Renal cortical epithelial cell (primary cell): ENCODE data around the gene EVI5L. TPM values are rescaled to one million over a fixed set of nuclear protein-coding genes. Genes with fewer than 3 reads are reported as not detected.
"Not testable (repeated sequence)": the region's sequence is repeated elsewhere in the genome, so short reads cannot be mapped to it uniquely, and the experiment has no call there.

ENCODE experiments used
- DNase-seq: peaks from one replicate; pipeline ENCODE4 v3.0.0-alpha.2; 2011; ENCODE audit warnings: low read depth
- total RNA-seq: library from RNA; depleted of rRNA; stranded (reverse); fragments of >200 nt; gene quantifications from 2 replicates; pipeline ENCODE4 v1.2.3, GENCODE V29; 2014

EVI5L gene
- total RNA-seq, 1 donor from 2014 or later, result 22.9 TPM

DNA sequence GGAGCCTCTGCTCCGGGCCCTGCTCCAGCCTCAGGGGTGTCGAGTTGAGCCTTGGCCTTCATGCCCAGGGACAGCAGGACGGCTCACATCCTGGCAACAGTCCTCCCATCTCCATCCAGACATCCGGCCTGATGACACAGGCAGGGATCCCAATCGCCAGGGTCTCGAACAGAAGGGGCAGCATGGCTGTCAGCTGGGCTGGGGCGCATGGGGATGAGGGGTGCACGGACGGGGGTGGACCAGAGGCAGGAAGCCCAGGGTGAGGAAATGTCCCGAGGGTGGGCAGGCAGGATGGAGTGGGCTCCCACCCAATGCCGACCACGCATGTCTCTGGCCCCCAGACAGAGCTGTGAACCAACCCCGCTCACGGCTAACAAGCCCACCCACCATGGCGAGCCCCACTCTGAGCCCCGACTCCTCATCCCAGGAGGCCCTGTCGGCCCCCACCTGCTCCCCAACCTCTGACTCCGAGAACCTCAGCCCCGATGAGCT lies 16.2 kb downstream of the EVI5L start:
- DNase-seq, result no peak

GRCh38 chr19:7847664-7848063 lies 17.6 kb downstream of the EVI5L start:
- DNase-seq, result no peak

- no peak for DNase-seq
These were observed 18.9 kb downstream of the EVI5L start for GRCh38 chr19:7848779-7849457.

DNA sequence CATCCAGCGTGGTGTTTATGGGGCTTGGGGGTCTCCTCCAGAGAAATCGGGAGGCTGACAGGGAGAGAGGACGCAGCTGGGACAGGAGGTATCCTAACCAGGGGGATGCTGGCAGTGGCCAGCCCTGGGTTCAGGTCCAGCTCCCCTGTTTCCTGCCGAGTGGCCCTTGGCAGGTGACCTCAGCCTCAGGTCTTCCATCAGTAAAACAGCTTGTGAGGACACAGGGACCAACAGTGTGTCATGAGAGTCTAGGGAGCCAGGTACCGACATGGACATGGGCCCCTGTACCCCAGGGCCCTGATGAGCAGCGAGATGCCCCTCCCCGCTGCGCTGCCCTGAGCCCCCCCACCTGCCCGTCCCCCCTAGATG lies 19.6 kb downstream of the EVI5L start:
- no peak for DNase-seq

- no peak for DNase-seq
These were observed 20.2 kb downstream of the EVI5L start for GRCh38 chr19:7850000-7850813.

- no peak for DNase-seq
These were observed 21.1 kb downstream of the EVI5L start for GRCh38 chr19:7850945-7851622.

- no peak for DNase-seq
These were observed 21.8 kb downstream of the EVI5L start for GRCh38 chr19:7851623-7852500.

DNA sequence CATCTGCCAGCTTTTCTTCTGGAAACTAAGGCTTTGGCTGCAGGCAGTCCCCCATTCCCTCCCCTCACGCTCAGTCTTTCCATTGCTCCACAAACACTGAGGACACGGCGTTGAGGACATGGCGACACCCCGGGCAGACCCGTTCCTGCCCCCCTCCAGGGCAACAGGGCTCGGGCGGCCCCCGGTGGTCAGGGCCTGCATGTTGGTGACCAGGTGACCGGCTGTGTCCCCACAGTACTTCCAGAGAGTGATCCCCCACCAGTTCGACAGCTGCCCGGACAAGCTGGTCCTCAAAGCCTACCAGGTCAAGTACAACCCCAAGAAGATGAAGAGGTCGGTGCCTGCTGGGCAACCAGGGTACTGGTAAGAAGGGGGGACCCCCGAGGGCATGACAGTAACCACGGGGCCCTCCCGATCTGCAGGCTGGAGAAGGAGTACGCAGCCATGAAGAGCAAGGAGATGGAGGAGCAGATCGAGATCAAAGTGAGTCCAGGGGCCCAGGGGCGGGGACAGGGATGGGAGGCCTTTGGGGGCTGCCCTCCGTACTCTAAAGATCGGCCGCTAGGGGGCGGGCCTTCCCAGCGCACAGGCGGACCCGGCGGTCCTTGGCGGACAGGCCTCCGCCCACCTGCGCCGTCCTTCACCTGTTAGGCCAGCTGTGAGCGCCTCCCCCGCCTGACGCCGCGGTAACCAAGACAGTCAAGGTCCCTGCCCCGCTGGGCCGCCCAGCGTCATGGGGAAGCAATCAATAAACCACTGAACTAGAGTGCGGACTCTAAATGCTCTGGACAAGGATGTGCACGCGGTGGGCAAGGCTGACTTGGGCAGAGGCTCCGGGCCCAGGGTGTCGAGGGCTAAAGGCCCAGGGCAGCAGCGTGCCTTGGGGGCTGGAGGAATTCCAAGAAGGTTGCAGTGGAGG lies 23.1 kb downstream of the EVI5L start:
- DNase-seq, result peak; percentile 43

DNA sequence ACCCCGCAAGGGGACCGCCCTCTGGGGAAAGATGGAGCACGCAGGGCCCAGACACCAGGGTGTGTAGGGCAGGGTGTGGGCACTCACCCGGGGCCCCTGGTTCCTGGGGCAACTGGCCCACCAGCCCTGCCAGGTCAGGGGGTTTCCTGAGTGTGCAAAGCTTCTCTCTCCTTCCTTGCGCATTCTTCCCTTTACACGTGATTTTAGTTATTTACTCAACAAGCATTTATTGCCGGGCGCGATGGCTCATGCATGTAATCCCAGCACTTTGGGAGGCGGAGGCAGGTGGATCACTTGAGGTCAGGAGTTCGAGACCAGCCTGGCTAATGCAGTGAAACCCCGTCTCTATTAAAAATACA lies 23.7 kb downstream of the EVI5L start:
- DNase-seq, result no peak

- DNase-seq, result no peak
These were observed 25.5 kb downstream of the EVI5L start for GRCh38 chr19:7855426-7856108.

GRCh38 chr19:7856109-7856591 lies 26.1 kb downstream of the EVI5L start:
- DNase-seq, result no peak

DNA sequence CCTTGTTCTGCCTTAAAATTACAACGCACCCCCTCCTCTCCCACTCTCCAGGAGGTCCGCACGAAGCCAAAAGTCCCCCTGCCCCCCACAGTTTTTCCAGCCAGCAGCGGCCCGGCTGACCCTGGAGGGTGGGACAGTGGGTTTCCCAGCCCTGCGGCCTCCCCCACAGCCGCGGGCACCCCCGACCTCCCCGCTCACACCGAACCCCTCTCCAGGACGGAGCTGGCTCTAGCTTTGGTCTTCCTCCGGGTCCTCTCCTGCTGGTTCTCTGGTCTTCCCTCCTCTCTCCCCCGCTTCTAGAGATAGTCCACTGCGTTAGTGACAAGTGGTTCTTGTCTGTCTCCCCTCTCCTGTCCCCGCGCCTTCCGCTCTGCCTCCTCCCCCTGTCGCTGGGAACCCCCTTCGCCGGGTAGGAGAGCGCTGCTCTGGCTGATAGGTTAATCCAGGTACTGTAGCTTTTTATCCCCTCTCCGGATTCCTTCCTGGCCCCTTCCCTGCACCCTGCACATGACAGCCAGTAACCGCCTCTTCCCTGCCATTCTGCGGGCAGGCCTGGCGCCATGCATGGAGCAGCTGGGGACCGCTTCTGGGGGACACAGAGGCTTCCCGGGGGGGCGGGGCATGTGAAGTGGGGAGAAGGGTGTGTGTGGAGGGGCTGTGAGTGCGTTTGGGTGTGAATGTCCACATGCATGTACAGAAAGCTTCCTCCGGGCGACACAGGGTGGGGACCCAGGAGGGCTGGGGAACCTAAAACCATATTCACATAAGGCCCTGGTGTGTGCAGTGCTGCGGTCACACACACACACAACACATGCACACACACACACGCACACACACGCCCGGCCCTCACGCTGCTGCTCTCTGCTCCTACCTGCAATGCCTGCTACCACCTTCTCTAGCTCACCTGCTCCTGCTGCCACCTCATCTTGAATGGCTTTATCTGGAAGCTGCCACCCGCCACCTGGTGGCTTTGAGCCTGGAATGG lies 27.0 kb downstream of the EVI5L start:
- DNase-seq, result no peak

- DNase-seq, result no peak
These were observed 27.7 kb downstream of the EVI5L start for GRCh38 chr19:7857727-7858108.

DNA sequence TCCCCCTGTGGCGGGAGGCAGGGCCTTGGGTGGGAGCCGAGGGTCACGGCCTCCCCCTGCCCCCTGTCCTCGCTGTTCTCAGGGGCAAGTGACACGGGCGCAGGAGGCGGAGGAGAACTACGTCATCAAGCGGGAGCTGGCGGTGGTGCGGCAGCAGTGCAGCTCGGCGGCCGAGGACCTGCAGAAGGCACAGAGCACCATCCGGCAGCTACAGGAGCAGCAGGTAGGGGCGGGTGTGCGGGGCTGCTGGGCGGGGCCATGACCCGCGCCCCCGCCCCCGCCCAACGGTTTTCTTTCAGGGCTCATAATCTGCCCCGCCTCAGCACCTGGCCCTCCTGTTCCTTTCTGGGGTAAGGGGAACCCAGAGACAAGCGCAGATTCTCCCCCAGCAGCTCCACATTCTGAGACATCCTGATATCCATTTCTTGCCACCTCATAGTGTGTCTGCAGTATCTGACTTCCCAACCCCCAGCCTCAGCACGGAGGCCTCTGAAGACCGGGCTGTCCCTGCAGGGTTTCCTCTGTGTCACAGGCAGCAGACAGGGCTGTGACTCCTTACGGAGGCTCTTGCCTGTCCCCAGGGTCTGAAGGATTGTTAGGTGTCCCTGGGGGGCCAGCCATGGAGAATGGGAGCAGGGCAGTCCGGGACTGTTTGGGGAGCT lies 28.2 kb downstream of the EVI5L start:
- DNase-seq, result no peak

GRCh38 chr19:7859087-7859486 lies 29.1 kb downstream of the EVI5L start:
- not testable (repeated sequence) for DNase-seq

DNA sequence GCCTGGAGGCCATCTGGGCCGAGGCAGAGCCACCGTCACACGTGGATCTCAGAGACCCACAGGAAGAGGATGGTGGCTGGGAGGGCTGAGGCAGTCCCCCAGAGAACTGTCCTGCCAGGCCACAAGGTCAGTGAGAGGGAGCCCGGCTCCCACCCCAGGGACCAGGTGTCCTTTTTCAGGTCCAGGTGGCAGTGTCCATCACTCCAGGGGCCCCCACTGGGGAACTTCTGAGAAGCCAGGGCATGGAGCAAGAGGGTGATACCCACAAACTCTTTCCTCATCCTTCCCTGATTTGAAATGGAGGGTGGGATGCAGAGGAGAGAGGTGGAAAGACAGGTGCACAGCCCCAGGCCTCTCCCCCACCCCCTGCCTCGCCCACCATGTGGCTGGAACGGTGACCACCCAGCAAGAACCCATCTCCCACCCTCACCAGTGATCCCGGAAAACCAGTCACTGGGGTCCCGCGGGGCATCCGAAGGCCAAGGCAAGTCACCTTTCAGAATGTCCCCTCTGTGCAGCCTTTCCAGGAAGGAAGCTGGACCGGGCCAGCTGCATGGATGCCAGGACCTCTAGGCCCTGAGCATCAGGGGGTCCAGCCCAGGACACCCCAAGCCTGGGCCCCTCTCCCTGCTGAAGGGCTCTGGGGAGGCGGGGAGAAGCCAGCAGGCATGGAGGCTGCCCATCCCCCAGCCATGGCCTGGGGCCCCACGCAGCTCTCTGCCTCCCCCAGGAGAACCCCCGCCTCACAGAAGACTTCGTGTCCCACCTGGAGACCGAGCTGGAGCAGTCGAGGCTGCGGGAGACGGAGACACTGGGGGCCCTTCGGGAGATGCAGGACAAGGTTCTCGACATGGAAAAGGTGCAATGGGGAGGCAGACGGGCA lies 30.1 kb downstream of the EVI5L start:
- DNase-seq, result no peak
